Aorta (tissue), 5 donors: ENCODE measurements around the gene KLHL26. TPM values are rescaled to one million over a fixed set of nuclear protein-coding genes. Genes with fewer than 3 reads are reported as not detected.
A peak's percentile ranks its signal among the peaks of the same experiment; 100 is the strongest.

ENCODE experiments used
- ATAC-seq: fragments of 200-7000 bp; cut with Tn5 transposase; one replicate; pipeline ENCODE4 v1.9.1; 2022; ENCODE audit warnings: moderate library complexity; ENCODE audit not compliant: low FRiP score
- DNase-seq, 2 donors: peaks; one replicate each; pipeline ENCODE4 v3.0.0-alpha.2; 2020
- H3K27ac ChIP-seq, 2 donors: one replicate each; pipeline ENCODE4 v1.5.1; 2013; ENCODE audit warnings: low read length in 2 of 2, mild to moderate bottlenecking in 2 of 2, moderate library complexity in 2 of 2, control low read depth in 1 of 2, inconsistent platforms in 1 of 2, low read depth in 1 of 2
- H3K27me3 ChIP-seq, 2 donors: one replicate each; pipeline ENCODE4 v1.6.1; 2013; ENCODE audit warnings: control low read depth in 1 of 2, low read length in 1 of 2, mild to moderate bottlenecking in 1 of 2, moderate library complexity in 1 of 2; ENCODE audit not compliant: insufficient read depth in 2 of 2, control insufficient read depth in 1 of 2
- H3K36me3 ChIP-seq, 2 donors: one replicate each; pipeline ENCODE4 v1.6.1; 2013; ENCODE audit warnings: control low read depth in 1 of 2, low read length in 1 of 2, mild to moderate bottlenecking in 1 of 2; ENCODE audit not compliant: insufficient read depth in 2 of 2, control insufficient read depth in 1 of 2
- H3K4me1 ChIP-seq, 2 donors: one replicate each; pipeline ENCODE4 v1.6.1; 2013; ENCODE audit warnings: low read length in 2 of 2, control low read depth in 1 of 2, mild to moderate bottlenecking in 1 of 2, moderate library complexity in 1 of 2; ENCODE audit not compliant: insufficient read depth in 2 of 2, control insufficient read depth in 1 of 2
- H3K4me3 ChIP-seq, 2 donors: one replicate each; pipeline ENCODE4 v1.5.1; 2013; ENCODE audit warnings: low read length in 2 of 2, control low read depth in 1 of 2, mild to moderate bottlenecking in 1 of 2
- H3K9me3 ChIP-seq: one replicate; pipeline ENCODE4 v1.6.1; 2013; ENCODE audit warnings: mild to moderate bottlenecking, low read length; ENCODE audit not compliant: control insufficient read depth
- WGBS, 2 donors: extraction: QIAGEN DNeasy Blood & Tissue Kit; methylation state at CpG; one replicate each; pipeline ENCODE4 v1.1.7; 2013; 5-methylcytosine and 5-hydroxymethylcytosine counted together
- intact Hi-C, 2 donors: fragments of 100-400 bp; cut with DNase I; formaldehyde crosslinking; loops; one replicate each; pipeline versions ENCODE4 v1.14.2 to v1.15.0; 2022
- polyA plus RNA-seq, 2 donors: library from polyadenylated mRNA; stranded (reverse); fragments of 200-250 nt; gene quantifications; one replicate each; pipeline ENCODE4 v1.2.3, GENCODE V29; 2013
- total RNA-seq, 2 donors: library from RNA; stranded (reverse); fragmentation: NEBNext Ultra II Directional; extraction: Animal tissue kit (Norgen Biotek cat#: 25700); gene quantifications; one replicate each; pipeline ENCODE4 v1.2.1, GENCODE V29; 2021
- donor health status: healthy with polysubstance abuse.
- donor health status: Bipolar disorder and iron deficiency.
- donor health status: DM: no; HTN: no; CAD: no.
- donor health status: DM: no; HTN: no; CAD: no.
- donor health status: DM: yes; HTN: yes; CAD: no.

The KLHL26 gene
- total and polyA plus RNA-seq, 4 donors, result 1.9 to 19.2 (median 9.6) TPM

- 90 to 91% methylated on average over 10 to 19 of the region's 19 CpGs for WGBS, 2 donors
- no peak for ATAC-seq
- Histone ChIP-seq H3K4me3 (no peak overlapping the region), H3K36me3 (no peaks in the 10 kb centered on the region), H3K27me3 (no peaks in the 10 kb centered on the region), H3K9me3 (no peaks in the 10 kb centered on the region), H3K27ac (no peak overlapping the region), H3K4me1 (no peaks in the 10 kb centered on the region)
- intact Hi-C loops, result no loop called here
- no peak for DNase-seq
Measured at GRCh38 chr19:18656337-18657086, 19.7 kb downstream of the KLHL26 start.

- intact Hi-C loops, result no loop called here
- 25 to 31% methylated on average over 19 to 20 of the region's 20 CpGs for WGBS, 2 donors
- ATAC-seq (peak; percentile 49), DNase-seq (peak; percentile 86 to 93)
- H3K9me3 ChIP-seq, result no peaks in the 10 kb centered on the region
- peak overlapping the region in 1 of 2 donors; percentile 34 for H3K27ac ChIP-seq
- no peak overlapping the region for H3K4me3 ChIP-seq
- no peaks in the 10 kb centered on the region for H3K27me3 ChIP-seq
- H3K4me1 ChIP-seq, result no peaks in the 10 kb centered on the region
- H3K36me3 ChIP-seq, result no peaks in the 10 kb centered on the region
Measured at GRCh38 chr19:18657590-18658365, 20.9 kb downstream of the KLHL26 start.

GRCh38 chr19:18658366-18658855 lies 21.6 kb downstream of the KLHL26 start:
- Histone ChIP-seq H3K9me3 (no peaks in the 10 kb centered on the region), H3K27me3 (no peaks in the 10 kb centered on the region), H3K4me3 (no peak overlapping the region), H3K4me1 (no peaks in the 10 kb centered on the region), H3K27ac (peak overlapping the region in 1 of 2 donors; percentile 11), H3K36me3 (no peaks in the 10 kb centered on the region)
- WGBS, 2 donors, result 84 to 87% methylated on average over 4 of the region's 4 CpGs
- no peak for ATAC-seq
- no peak for DNase-seq
- intact Hi-C loops, result no loop called here

- 35 to 41% methylated on average over 30 of the region's 30 CpGs for WGBS, 2 donors
- Histone ChIP-seq H3K9me3 (no peaks in the 10 kb centered on the region), H3K4me1 (no peaks in the 10 kb centered on the region), H3K27ac (peak overlapping the region; percentile 21 to 58), H3K27me3 (no peaks in the 10 kb centered on the region), H3K36me3 (no peaks in the 10 kb centered on the region), H3K4me3 (no peak overlapping the region)
- DNase-seq, result peak; percentile 79 to 86
- peak; percentile 53 for ATAC-seq
- intact Hi-C loops, result no loop called here
Measured at GRCh38 chr19:18659281-18660050, 22.6 kb downstream of the KLHL26 start.

GRCh38 chr19:18660051-18660910 lies 23.5 kb downstream of the KLHL26 start:
- Histone ChIP-seq H3K27me3 (no peaks in the 10 kb centered on the region), H3K36me3 (no peaks in the 10 kb centered on the region), H3K4me1 (no peaks in the 10 kb centered on the region), H3K4me3 (no peak overlapping the region), H3K9me3 (no peaks in the 10 kb centered on the region), H3K27ac (peak overlapping the region; percentile 55 to 58)
- intact Hi-C loops, result no loop called here
- ATAC-seq, result peak; percentile 80
- 38 to 62% methylated on average over 20 to 37 of the region's 37 CpGs for WGBS, 2 donors
- peak; percentile 93 to 96 for DNase-seq

GRCh38 chr19:18660939-18661670 lies 24.3 kb downstream of the KLHL26 start:
- Histone ChIP-seq H3K9me3 (no peaks in the 10 kb centered on the region), H3K4me3 (no peak overlapping the region), H3K36me3 (no peaks in the 10 kb centered on the region), H3K27ac (peak overlapping the region in 1 of 2 donors; percentile 55), H3K4me1 (no peaks in the 10 kb centered on the region), H3K27me3 (no peaks in the 10 kb centered on the region)
- intact Hi-C loops, result no loop called here
- DNase-seq, result no peak
- no peak for ATAC-seq
- 82 to 84% methylated on average over 10 of the region's 10 CpGs for WGBS, 2 donors

- H3K36me3 ChIP-seq, result no peaks in the 10 kb centered on the region
- peak overlapping the region in 1 of 2 donors; percentile 49 for H3K27ac ChIP-seq
- H3K27me3 ChIP-seq, result no peaks in the 10 kb centered on the region
- no peak overlapping the region for H3K4me3 ChIP-seq
- no peak for DNase-seq
- ATAC-seq, result no peak
- WGBS, 2 donors, result 18 to 31% methylated on average over 15 of the region's 15 CpGs
- H3K9me3 ChIP-seq, result no peaks in the 10 kb centered on the region
- intact Hi-C loops, result no loop called here
- no peaks in the 10 kb centered on the region for H3K4me1 ChIP-seq
Measured at GRCh38 chr19:18662972-18663732, 26.3 kb downstream of the KLHL26 start.
